Measurements from ENCODE around the gene DNASE1L2. TPM values are rescaled to one million over a fixed set of nuclear protein-coding genes. Genes with fewer than 3 reads are reported as not detected.
"Not testable (repeated sequence)": the region's sequence is repeated elsewhere in the genome, so short reads cannot be mapped to it uniquely, and the experiment has no call there.

Gene DNASE1L2
- polyA plus RNA-seq, 1 donor: 0.91 TPM

- H3K9me3 ChIP-seq (ENCODE audit: control insufficient read depth, low read depth, low read length): peaks cover 29% of the 10 kb centered on the region
- no peak overlapping the region for H3K4me3 ChIP-seq (ENCODE audit: low read length)
- peaks cover 60% of the 10 kb centered on the region for H3K36me3 ChIP-seq (ENCODE audit: control insufficient read depth, insufficient read depth, low read length)
- H3K4me1 ChIP-seq (ENCODE audit: control insufficient read depth, insufficient read depth, low read length): peaks cover 19% of the 10 kb centered on the region
- H3K27me3 ChIP-seq (ENCODE audit: control insufficient read depth, insufficient read depth, low read length): peaks cover 34% of the 10 kb centered on the region
- no peak for DNase-seq
- no peak overlapping the region for H3K27ac ChIP-seq (ENCODE audit: low read length)
- WGBS (ENCODE audit: insufficient coverage, low lambda C conversion rate): no CpG with 5 or more reads among the region's 18 CpGs
These were observed 1.5 kb upstream of the DNASE1L2 start for GRCh38 chr16:2234813-2235170.

- peaks cover 29% of the 10 kb centered on the region for H3K9me3 ChIP-seq (ENCODE audit: control insufficient read depth, low read depth, low read length)
- H3K27ac ChIP-seq (ENCODE audit: low read length): no peak overlapping the region
- H3K27me3 ChIP-seq (ENCODE audit: control insufficient read depth, insufficient read depth, low read length): peaks cover 34% of the 10 kb centered on the region
- no peak overlapping the region for H3K4me3 ChIP-seq (ENCODE audit: low read length)
- no peak for DNase-seq
- peaks cover 19% of the 10 kb centered on the region for H3K4me1 ChIP-seq (ENCODE audit: control insufficient read depth, insufficient read depth, low read length)
- peaks cover 56% of the 10 kb centered on the region for H3K36me3 ChIP-seq (ENCODE audit: control insufficient read depth, insufficient read depth, low read length)
- WGBS (ENCODE audit: insufficient coverage, low lambda C conversion rate): no CpG with 5 or more reads among the region's 28 CpGs
These were observed 1.0 kb upstream of the DNASE1L2 start for GRCh38 chr16:2235234-2235651.

- Histone ChIP-seq H3K27ac (ENCODE audit: low read length) (no peak overlapping the region), H3K4me3 (ENCODE audit: low read length) (no peak overlapping the region), H3K4me1 (ENCODE audit: control insufficient read depth, insufficient read depth, low read length) (peaks cover 19% of the 10 kb centered on the region), H3K9me3 (ENCODE audit: control insufficient read depth, low read depth, low read length) (peaks cover 29% of the 10 kb centered on the region), H3K36me3 (ENCODE audit: control insufficient read depth, insufficient read depth, low read length) (peaks cover 50% of the 10 kb centered on the region), H3K27me3 (ENCODE audit: control insufficient read depth, insufficient read depth, low read length) (peaks cover 34% of the 10 kb centered on the region)
- no peak for DNase-seq
- no CpG with 5 or more reads among the region's 19 CpGs for WGBS (ENCODE audit: insufficient coverage, low lambda C conversion rate)
These were observed 428 bp upstream of the DNASE1L2 start for GRCh38 chr16:2235695-2236336.

GRCh38 chr16:2237102-2237482, 848 bp downstream of the DNASE1L2 start:
- Histone ChIP-seq H3K27me3 (ENCODE audit: control insufficient read depth, insufficient read depth, low read length) (peaks cover 34% of the 10 kb centered on the region), H3K4me1 (ENCODE audit: control insufficient read depth, insufficient read depth, low read length) (peaks cover 19% of the 10 kb centered on the region), H3K9me3 (ENCODE audit: control insufficient read depth, low read depth, low read length) (peaks cover 29% of the 10 kb centered on the region), H3K36me3 (ENCODE audit: control insufficient read depth, insufficient read depth, low read length) (peaks cover 38% of the 10 kb centered on the region), H3K27ac (ENCODE audit: low read length) (no peak overlapping the region), H3K4me3 (ENCODE audit: low read length) (no peak overlapping the region)
- DNase-seq: no peak
- no CpG with 5 or more reads among the region's 40 CpGs for WGBS (ENCODE audit: insufficient coverage, low lambda C conversion rate)

GRCh38 chr16:2237493-2238149, 1.4 kb downstream of the DNASE1L2 start:
- DNase-seq: peak in 1 of 2 donors; percentile 34
- Histone ChIP-seq H3K4me1 (ENCODE audit: control insufficient read depth, insufficient read depth, low read length) (peaks cover 19% of the 10 kb centered on the region), H3K27ac (ENCODE audit: low read length) (no peak overlapping the region), H3K4me3 (ENCODE audit: low read length) (no peak overlapping the region), H3K36me3 (ENCODE audit: control insufficient read depth, insufficient read depth, low read length) (peaks cover 38% of the 10 kb centered on the region), H3K27me3 (ENCODE audit: control insufficient read depth, insufficient read depth, low read length) (peaks cover 34% of the 10 kb centered on the region), H3K9me3 (ENCODE audit: control insufficient read depth, low read depth, low read length) (peaks cover 29% of the 10 kb centered on the region)
- WGBS (ENCODE audit: insufficient coverage, low lambda C conversion rate): no CpG with 5 or more reads among the region's 65 CpGs

- peaks cover 34% of the 10 kb centered on the region for H3K27me3 ChIP-seq (ENCODE audit: control insufficient read depth, insufficient read depth, low read length)
- H3K4me1 ChIP-seq (ENCODE audit: control insufficient read depth, insufficient read depth, low read length): peaks cover 19% of the 10 kb centered on the region
- peak in 1 of 2 donors; percentile 59 for DNase-seq
- peaks cover 38% of the 10 kb centered on the region for H3K36me3 ChIP-seq (ENCODE audit: control insufficient read depth, insufficient read depth, low read length)
- no peak overlapping the region for H3K27ac ChIP-seq (ENCODE audit: low read length)
- no peak overlapping the region for H3K4me3 ChIP-seq (ENCODE audit: low read length)
- no CpG with 5 or more reads among the region's 18 CpGs for WGBS (ENCODE audit: insufficient coverage, low lambda C conversion rate)
- peaks cover 29% of the 10 kb centered on the region for H3K9me3 ChIP-seq (ENCODE audit: control insufficient read depth, low read depth, low read length)
These were observed 2.0 kb downstream of the DNASE1L2 start for GRCh38 chr16:2238150-2238837.

- peaks cover 38% of the 10 kb centered on the region for H3K36me3 ChIP-seq (ENCODE audit: control insufficient read depth, insufficient read depth, low read length)
- H3K4me3 ChIP-seq (ENCODE audit: low read length): no peak overlapping the region
- peaks cover 27% of the 10 kb centered on the region for H3K9me3 ChIP-seq (ENCODE audit: control insufficient read depth, low read depth, low read length)
- no peak overlapping the region for H3K27ac ChIP-seq (ENCODE audit: low read length)
- no CpG with 5 or more reads among the region's 15 CpGs for WGBS (ENCODE audit: insufficient coverage, low lambda C conversion rate)
- H3K27me3 ChIP-seq (ENCODE audit: control insufficient read depth, insufficient read depth, low read length): peaks cover 34% of the 10 kb centered on the region
- peaks cover 19% of the 10 kb centered on the region for H3K4me1 ChIP-seq (ENCODE audit: control insufficient read depth, insufficient read depth, low read length)
- no peak for DNase-seq
These were observed 2.8 kb downstream of the DNASE1L2 start for GRCh38 chr16:2238838-2239675.

- Histone ChIP-seq H3K27me3 (ENCODE audit: control insufficient read depth, insufficient read depth, low read length) (peaks cover 30% of the 10 kb centered on the region), H3K4me1 (ENCODE audit: control insufficient read depth, insufficient read depth, low read length) (peaks cover 19% of the 10 kb centered on the region), H3K36me3 (ENCODE audit: control insufficient read depth, insufficient read depth, low read length) (peaks cover 40% of the 10 kb centered on the region), H3K9me3 (ENCODE audit: control insufficient read depth, low read depth, low read length) (peaks cover 26% of the 10 kb centered on the region)
- no CpG with 5 or more reads among the region's 9 CpGs for WGBS (ENCODE audit: insufficient coverage, low lambda C conversion rate)
- not testable (repeated sequence) for H3K27ac ChIP-seq (ENCODE audit: low read length); DNase-seq; H3K4me3 ChIP-seq (ENCODE audit: low read length)
These were observed 4.1 kb downstream of the DNASE1L2 start for GRCh38 chr16:2240331-2240730.

- H3K27ac ChIP-seq (ENCODE audit: low read length): no peak overlapping the region
- no peak for DNase-seq
- WGBS (ENCODE audit: insufficient coverage, low lambda C conversion rate): no CpG with 5 or more reads among the region's 11 CpGs
- peaks cover 8% of the 10 kb centered on the region for H3K9me3 ChIP-seq (ENCODE audit: control insufficient read depth, low read depth, low read length)
- H3K27me3 ChIP-seq (ENCODE audit: control insufficient read depth, insufficient read depth, low read length): peaks cover 8% of the 10 kb centered on the region
- H3K36me3 ChIP-seq (ENCODE audit: control insufficient read depth, insufficient read depth, low read length): peaks cover 50% of the 10 kb centered on the region
- peaks cover 12% of the 10 kb centered on the region for H3K4me1 ChIP-seq (ENCODE audit: control insufficient read depth, insufficient read depth, low read length)
- no peak overlapping the region for H3K4me3 ChIP-seq (ENCODE audit: low read length)
These were observed 6.4 kb downstream of the DNASE1L2 start for GRCh38 chr16:2242598-2242997.

GRCh38 chr16:2243031-2243528, 6.8 kb downstream of the DNASE1L2 start:
- DNase-seq: no peak
- Histone ChIP-seq H3K27ac (ENCODE audit: low read length) (no peak overlapping the region), H3K4me3 (ENCODE audit: low read length) (no peak overlapping the region), H3K4me1 (ENCODE audit: control insufficient read depth, insufficient read depth, low read length) (peaks cover 7% of the 10 kb centered on the region), H3K36me3 (ENCODE audit: control insufficient read depth, insufficient read depth, low read length) (peaks cover 50% of the 10 kb centered on the region), H3K27me3 (ENCODE audit: control insufficient read depth, insufficient read depth, low read length) (peaks cover 3% of the 10 kb centered on the region), H3K9me3 (ENCODE audit: control insufficient read depth, low read depth, low read length) (peaks cover 3% of the 10 kb centered on the region)
- no CpG with 5 or more reads among the region's 19 CpGs for WGBS (ENCODE audit: insufficient coverage, low lambda C conversion rate)

Measured in large intestine (tissue), 3 donors.